Gastroesophageal sphincter (tissue), 4 donors: ENCODE data around the gene HSD17B1. TPM values are rescaled to one million over a fixed set of nuclear protein-coding genes. Genes with fewer than 3 reads are reported as not detected.

Experiments used
- ATAC-seq: fragments of 150-250 bp; one replicate; pipeline ENCODE4 v1.9.1; 2016; ENCODE audit warnings: mild to moderate bottlenecking, moderate library complexity
- H3K27ac ChIP-seq, 4 donors: fragments of 200-600 bp; sonication (generic) in 3 of 4; 1 replicate in 3 of 4; 2 replicates in 1 of 4; pipeline ENCODE4 v1.5.1; 2016 to 2019
- H3K27me3 ChIP-seq: fragments of 200-600 bp; sonication (generic); one replicate; pipeline ENCODE4 v1.5.1; 2019
- H3K36me3 ChIP-seq, 2 donors: fragments of 200-600 bp; sonication (generic); one replicate each; pipeline ENCODE4 v1.5.1; 2019; ENCODE audit warnings: control low read depth in 1 of 2
- H3K4me1 ChIP-seq, 3 donors: fragments of 200-600 bp; sonication (generic); 1 replicate in 2 of 3; 2 replicates in 1 of 3; pipeline ENCODE4 v1.5.1; 2016 to 2019; ENCODE audit warnings: control low read depth in 2 of 3
- H3K4me3 ChIP-seq, 2 donors: fragments of 200-600 bp; sonication (generic); one replicate each; pipeline ENCODE4 v1.5.1; 2019; ENCODE audit warnings: mild to moderate bottlenecking in 1 of 2, moderate library complexity in 1 of 2
- H3K9me3 ChIP-seq, 3 donors: fragments of 200-600 bp; sonication (generic); one replicate each; pipeline ENCODE4 v1.5.1; 2017 to 2019; ENCODE audit warnings: control low read depth in 2 of 3
- CTCF ChIP-seq, 4 experiments: fragments of 200-600 bp in 2 of 4; fragments of 450-650 bp in 2 of 4; sonication (generic) in 1 of 4; IDR thresholded peaks; one replicate each; pipeline ENCODE4 v1.5.1; 2017 to 2019; ENCODE audit warnings: antibody characterized with exemption in 4 of 4, mild to moderate bottlenecking in 2 of 4, moderate library complexity in 2 of 4
- EP300 ChIP-seq: sonication (generic); formaldehyde crosslinking; IDR thresholded peaks from one replicate; pipeline ENCODE4 v1.6.1; 2017; ENCODE audit warnings: antibody characterized with exemption, mild to moderate bottlenecking
- POLR2A ChIP-seq, 2 donors: fragments of 450-650 bp; IDR thresholded peaks; one replicate each; pipeline ENCODE4 v1.6.1; 2017; ENCODE audit warnings: antibody characterized with exemption in 2 of 2, mild to moderate bottlenecking in 2 of 2, moderate library complexity in 1 of 2
- POLR2AphosphoS5 ChIP-seq: sonication (generic); formaldehyde crosslinking; IDR thresholded peaks from one replicate; pipeline ENCODE4 v1.6.1; 2017; ENCODE audit warnings: antibody characterized with exemption
- WGBS, 2 donors: methylation state at CpG; one replicate each; pipeline ENCODE4 v1.1.5; 2018; ENCODE audit warnings: low coverage in 1 of 2; 5-methylcytosine and 5-hydroxymethylcytosine counted together
- total RNA-seq, 4 donors: library from RNA; depleted of rRNA; stranded (reverse); fragments of >200 nt; gene quantifications; one replicate each; pipeline ENCODE4 v1.1.0, GENCODE V29; 2016

HSD17B1 gene
- total RNA-seq, 4 donors from 2014 or later: 0.39 to 1.4 (median 0.69) TPM

GRCh38 chr17:42581744-42582270 lies 29.1 kb downstream of the HSD17B1 start:
- 93% methylated on average over 5 of the region's 10 CpGs; no CpG with 5 or more reads in 1 of the 2 donors for WGBS, 2 donors
- Histone ChIP-seq H3K36me3 (peaks cover 2 to 75% of the 10 kb centered on the region in 2 donors), H3K9me3 (no peaks in the 10 kb centered on the region)

GRCh38 chr17:42584880-42585279 lies 32.2 kb downstream of the HSD17B1 start:
- WGBS, 2 donors: 82 to 85% methylated on average over 7 to 9 of the region's 9 CpGs
- TF ChIP-seq POLR2A (IDR thresholded peaks at IDR 0.05) (no peak), CTCF (IDR thresholded peaks at IDR 0.05) (no peak), EP300 (no peak), POLR2AphosphoS5 (no peak)
- H3K27me3 ChIP-seq: no peaks in the 10 kb centered on the region
- H3K4me3 ChIP-seq: no peak overlapping the region
- no peak overlapping the region for H3K27ac ChIP-seq
- no peaks in the 10 kb centered on the region for H3K9me3 ChIP-seq
- H3K36me3 ChIP-seq: peaks cover 2 to 100% of the 10 kb centered on the region in 2 donors
- no peak for ATAC-seq
- peaks cover 0 to 24% (median 3%) of the 10 kb centered on the region in 3 donors for H3K4me1 ChIP-seq

More at GRCh38 chr17:42581744-42582270, 29.1 kb downstream of the HSD17B1 start:
- Histone ChIP-seq H3K4me1 (peaks cover 3 to 28% (median 10%) of the 10 kb centered on the region in 3 donors), H3K27ac (no peak overlapping the region), H3K27me3 (no peaks in the 10 kb centered on the region), H3K4me3 (no peak overlapping the region)
- TF ChIP-seq POLR2AphosphoS5 (no peak), EP300 (no peak), CTCF (IDR thresholded peaks at IDR 0.05) (no peak), POLR2A (IDR thresholded peaks at IDR 0.05) (no peak)
- ATAC-seq: no peak

- Histone ChIP-seq H3K4me3 (no peak overlapping the region), H3K27me3 (no peaks in the 10 kb centered on the region), H3K4me1 (peaks cover 0 to 24% (median 3%) of the 10 kb centered on the region in 3 donors), H3K36me3 (peaks cover 2 to 100% of the 10 kb centered on the region in 2 donors), H3K9me3 (no peaks in the 10 kb centered on the region), H3K27ac (no peak overlapping the region)
- TF ChIP-seq CTCF (IDR thresholded peaks at IDR 0.05): no peak
- TF ChIP-seq POLR2A (IDR thresholded peaks at IDR 0.05): no peak
- WGBS, 2 donors: 44 to 80% methylated on average over 1 of the region's 1 CpG
- ATAC-seq: no peak
These were observed 32.6 kb downstream of the HSD17B1 start for GRCh38 chr17:42585353-42585752.

- 79 to 93% methylated on average over 3 to 5 of the region's 7 CpGs for WGBS, 2 donors
- Histone ChIP-seq H3K4me3 (no peak overlapping the region), H3K4me1 (peaks cover 0 to 24% (median 3%) of the 10 kb centered on the region in 3 donors), H3K9me3 (no peaks in the 10 kb centered on the region), H3K27me3 (no peaks in the 10 kb centered on the region), H3K27ac (peak overlapping the region in 2 of 4 donors; percentile 12 to 42), H3K36me3 (peaks cover 2 to 100% of the 10 kb centered on the region in 2 donors)
- ATAC-seq: no peak
- TF ChIP-seq POLR2A (IDR thresholded peaks at IDR 0.05) (no peak), EP300 (no peak), CTCF (IDR thresholded peaks at IDR 0.05) (no peak), POLR2AphosphoS5 (no peak)
These were observed 33.9 kb downstream of the HSD17B1 start for GRCh38 chr17:42586514-42587230.

GRCh38 chr17:42590886-42591285 lies 38.2 kb downstream of the HSD17B1 start:
- H3K36me3 ChIP-seq: peaks cover 0 to 76% of the 10 kb centered on the region in 2 donors
- H3K9me3 ChIP-seq: no peaks in the 10 kb centered on the region
- WGBS, 2 donors: 89 to 92% methylated on average over 2 of the region's 2 CpGs
- no peak overlapping the region for H3K4me3 ChIP-seq
- TF ChIP-seq POLR2A (IDR thresholded peaks at IDR 0.05) (no peak), EP300 (no peak), POLR2AphosphoS5 (no peak), CTCF (IDR thresholded peaks at IDR 0.05) (no peak)
- no peaks in the 10 kb centered on the region for H3K27me3 ChIP-seq
- no peak for ATAC-seq
- peaks cover 0 to 24% (median 3%) of the 10 kb centered on the region in 3 donors for H3K4me1 ChIP-seq
- H3K27ac ChIP-seq: no peak overlapping the region
